ENCODE data around the gene ALG12. TPM values are rescaled to one million over a fixed set of nuclear protein-coding genes. Genes with fewer than 3 reads are reported as not detected.

The ALG12 gene
- total RNA-seq, 1 experiment from 2014 or later: 18.6 TPM

- POLR2A ChIA-PET (ENCODE audit: low non-redundant PET): no interaction called here
- no TSS peak for BruUV-seq (replicated peaks)
Measured at GRCh38 chr22:49909476-49910205, 8.6 kb downstream of the ALG12 start.

GRCh38 chr22:49907807-49908206 lies 10.4 kb downstream of the ALG12 start:
- Histone ChIP-seq H3K4me3 (ENCODE audit: low read depth, low read length, poor library complexity, severe bottlenecking) (no peak overlapping the region), H3K27ac (ENCODE audit: low read depth, low read length, poor library complexity, severe bottlenecking) (no peak overlapping the region), H3K36me3 (ENCODE audit: insufficient read depth, low read length, poor library complexity, severe bottlenecking) (peaks cover 47% of the 10 kb centered on the region), H3K27me3 (replicated peaks; ENCODE audit: insufficient read depth, low read depth, low read length, poor library complexity) (no peaks in the 10 kb centered on the region), H3K4me1 (ENCODE audit: insufficient read depth, low read length, poor library complexity, severe bottlenecking) (no peaks in the 10 kb centered on the region), H3K9me3 (ENCODE audit: low read depth, low read length, poor library complexity, severe bottlenecking) (no peaks in the 10 kb centered on the region)
- CTCF ChIA-PET: no interaction called here
- intact Hi-C loops (cut with micrococcal nuclease; ENCODE audit: unreplicated experiment): no loop called here
- DNase-seq (ENCODE audit: low spot score): no peak
- POLR2A ChIA-PET (ENCODE audit: low non-redundant PET): no interaction called here
- no peak for TF ChIP-seq EZH2 (IDR thresholded peaks at IDR 0.05; ENCODE audit: borderline replicate concordance, low read depth, low read length, poor library complexity, severe bottlenecking)
- no peak for TF ChIP-seq CTCF (conservative IDR thresholded peaks at IDR 0.05; ENCODE audit: low read depth, low read length)
- BruUV-seq (replicated peaks): no TSS peak

More at GRCh38 chr22:49909476-49910205, 8.6 kb downstream of the ALG12 start:
- H3K9me3 ChIP-seq (ENCODE audit: low read depth, low read length, poor library complexity, severe bottlenecking): no peaks in the 10 kb centered on the region
- no peak overlapping the region for H3K27ac ChIP-seq (ENCODE audit: low read depth, low read length, poor library complexity, severe bottlenecking)
- intact Hi-C loops (cut with micrococcal nuclease; ENCODE audit: unreplicated experiment): no loop called here
- H3K4me3 ChIP-seq (ENCODE audit: low read depth, low read length, poor library complexity, severe bottlenecking): no peak overlapping the region
- H3K27me3 ChIP-seq (replicated peaks; ENCODE audit: insufficient read depth, low read depth, low read length, poor library complexity): no peaks in the 10 kb centered on the region
- TF ChIP-seq EZH2 (IDR thresholded peaks at IDR 0.05; ENCODE audit: borderline replicate concordance, low read depth, low read length, poor library complexity, severe bottlenecking): no peak
- no peak for TF ChIP-seq CTCF (conservative IDR thresholded peaks at IDR 0.05; ENCODE audit: low read depth, low read length)
- DNase-seq (ENCODE audit: low spot score): no peak
- peaks cover 38% of the 10 kb centered on the region for H3K36me3 ChIP-seq (ENCODE audit: insufficient read depth, low read length, poor library complexity, severe bottlenecking)
- H3K4me1 ChIP-seq (ENCODE audit: insufficient read depth, low read length, poor library complexity, severe bottlenecking): no peaks in the 10 kb centered on the region
- CTCF ChIA-PET: no interaction called here

GRCh38 chr22:49906799-49907290 lies 11.4 kb downstream of the ALG12 start:
- DNase-seq (ENCODE audit: low spot score): no peak
- Histone ChIP-seq H3K27ac (ENCODE audit: low read depth, low read length, poor library complexity, severe bottlenecking) (no peak overlapping the region), H3K36me3 (ENCODE audit: insufficient read depth, low read length, poor library complexity, severe bottlenecking) (peaks cover 41% of the 10 kb centered on the region), H3K4me1 (ENCODE audit: insufficient read depth, low read length, poor library complexity, severe bottlenecking) (no peaks in the 10 kb centered on the region), H3K9me3 (ENCODE audit: low read depth, low read length, poor library complexity, severe bottlenecking) (no peaks in the 10 kb centered on the region), H3K27me3 (replicated peaks; ENCODE audit: insufficient read depth, low read depth, low read length, poor library complexity) (no peaks in the 10 kb centered on the region), H3K4me3 (ENCODE audit: low read depth, low read length, poor library complexity, severe bottlenecking) (no peak overlapping the region)
- no TSS peak for BruUV-seq (replicated peaks)
- ChIA-PET POLR2A (ENCODE audit: low non-redundant PET) (no interaction called here), CTCF (no interaction called here)
- intact Hi-C loops (cut with micrococcal nuclease; ENCODE audit: unreplicated experiment): no loop called here
- TF ChIP-seq EZH2 (IDR thresholded peaks at IDR 0.05; ENCODE audit: borderline replicate concordance, low read depth, low read length, poor library complexity, severe bottlenecking): no peak
- TF ChIP-seq CTCF (conservative IDR thresholded peaks at IDR 0.05; ENCODE audit: low read depth, low read length): no peak
